DND-41 (cell line): ENCODE results near the gene OBP2B.
A peak's percentile ranks its signal among the peaks of the same experiment; 100 is the strongest.

ENCODE experiments used
- ATAC-seq: fragments of 200-7000 bp; cut with Tn5 transposase; 3 replicates; pipeline ENCODE4 v1.9.1; 2021; ENCODE audit warnings: low read depth; ENCODE audit not compliant: insufficient read depth
- DNase-seq: peaks from one replicate; pipeline ENCODE4 v3.0.0-alpha.2; 2020
- H2AFZ ChIP-seq: 2 replicates; pipeline ENCODE4 v1.6.0; 2012; ENCODE audit warnings: low read depth, low read length
- H3K27ac ChIP-seq: 2 replicates; pipeline ENCODE4 v1.5.1; 2012; ENCODE audit warnings: low read length, inconsistent platforms
- H3K27me3 ChIP-seq: fragments of 200-600 bp; sonication (generic); 2 replicates; pipeline ENCODE4 v1.6.0; 2012; ENCODE audit warnings: low read length, mild to moderate bottlenecking, inconsistent platforms; ENCODE audit not compliant: insufficient read depth, poor library complexity
- H3K36me3 ChIP-seq: 2 replicates; pipeline ENCODE4 v1.5.1; 2012; ENCODE audit warnings: low read length, inconsistent platforms; ENCODE audit not compliant: insufficient read depth
- H3K4me1 ChIP-seq: 2 replicates; pipeline ENCODE4 v1.5.1; 2012; ENCODE audit warnings: mild to moderate bottlenecking, low read length; ENCODE audit not compliant: insufficient read depth
- H3K4me2 ChIP-seq: 2 replicates; pipeline ENCODE4 v1.6.0; 2012; ENCODE audit warnings: mild to moderate bottlenecking, moderate library complexity, low read length, inconsistent platforms; ENCODE audit not compliant: insufficient read depth
- H3K4me3 ChIP-seq, 2 experiments: fragments of 200-600 bp in 1 of 2; shearing (Covaris generic) in 1 of 2; 2 replicates each; pipeline ENCODE4 v1.5.1; 2012 to 2016; ENCODE audit warnings: inconsistent platforms in 2 of 2, low read length in 2 of 2, mild to moderate bottlenecking in 2 of 2, low read depth in 1 of 2, moderate library complexity in 1 of 2
- H3K79me2 ChIP-seq: 2 replicates; pipeline ENCODE4 v1.6.0; 2012; ENCODE audit warnings: low read length, inconsistent platforms; ENCODE audit not compliant: insufficient read depth
- H3K9ac ChIP-seq: 2 replicates; pipeline ENCODE4 v1.6.0; 2012; ENCODE audit warnings: low read depth, mild to moderate bottlenecking, inconsistent platforms, low read length, moderate library complexity
- H3K9me3 ChIP-seq: 2 replicates; pipeline ENCODE4 v1.5.1; 2012; ENCODE audit warnings: low read length, moderate library complexity, mild to moderate bottlenecking, inconsistent platforms; ENCODE audit not compliant: insufficient read depth, severe bottlenecking
- H4K20me1 ChIP-seq: 2 replicates; pipeline ENCODE4 v1.6.0; 2012; ENCODE audit warnings: low read length; ENCODE audit not compliant: insufficient read depth
- EZH2 ChIP-seq: IDR thresholded peaks from 3 replicates; pipeline ENCODE4 v1.6.1; 2012; ENCODE audit warnings: borderline replicate concordance, low read depth, mild to moderate bottlenecking, moderate library complexity, low read length, inconsistent platforms; ENCODE audit not compliant: severe bottlenecking
- TF ChIP-seq, protein P1 (sequence below): IDR thresholded peaks from 2 replicates; pipeline ENCODE4 v1.5.1; 2012; ENCODE audit warnings: borderline replicate concordance, low read length, moderate library complexity, mild to moderate bottlenecking; ENCODE audit not compliant: poor library complexity, severe bottlenecking; ENCODE audit errors: extremely low read depth

Gene OBP2B

DNA sequence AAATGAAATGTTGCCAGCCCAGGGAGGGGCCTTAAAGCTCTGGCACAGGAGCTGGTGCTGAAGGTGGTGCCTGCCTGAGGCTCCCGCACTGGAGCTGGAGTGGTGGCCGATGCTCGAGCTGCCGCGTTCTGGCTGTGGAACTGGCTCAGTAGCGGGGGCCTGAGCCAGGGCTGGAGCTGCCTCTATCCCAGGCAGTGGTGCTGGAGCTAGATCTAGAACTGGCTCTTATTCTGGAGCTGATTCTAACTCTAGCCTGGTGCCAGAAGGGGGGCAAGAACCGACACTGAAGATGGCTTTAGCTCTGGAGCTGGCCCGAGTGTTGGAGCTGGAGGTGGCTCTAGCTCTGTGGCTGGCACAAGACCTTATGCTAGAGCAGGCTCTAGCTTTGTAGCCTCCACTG lies 19.2 kb downstream of the OBP2B start:
- Histone ChIP-seq H2AFZ (no peak overlapping the region), H3K9me3 (no peaks in the 10 kb centered on the region), H4K20me1 (no peaks in the 10 kb centered on the region), H3K27ac (no peak overlapping the region), H3K4me1 (peaks cover 4% of the 10 kb centered on the region; the same call in 1 of the 2 replicates), H3K36me3 (no peaks in the 10 kb centered on the region), H3K4me3 (no peak overlapping the region), H3K27me3 (peaks cover 3% of the 10 kb centered on the region), H3K9ac (no peak overlapping the region), H3K79me2 (no peaks in the 10 kb centered on the region), H3K4me2 (no peak overlapping the region)
- TF ChIP-seq EZH2: no peak
- TF ChIP-seq, protein P1, sequence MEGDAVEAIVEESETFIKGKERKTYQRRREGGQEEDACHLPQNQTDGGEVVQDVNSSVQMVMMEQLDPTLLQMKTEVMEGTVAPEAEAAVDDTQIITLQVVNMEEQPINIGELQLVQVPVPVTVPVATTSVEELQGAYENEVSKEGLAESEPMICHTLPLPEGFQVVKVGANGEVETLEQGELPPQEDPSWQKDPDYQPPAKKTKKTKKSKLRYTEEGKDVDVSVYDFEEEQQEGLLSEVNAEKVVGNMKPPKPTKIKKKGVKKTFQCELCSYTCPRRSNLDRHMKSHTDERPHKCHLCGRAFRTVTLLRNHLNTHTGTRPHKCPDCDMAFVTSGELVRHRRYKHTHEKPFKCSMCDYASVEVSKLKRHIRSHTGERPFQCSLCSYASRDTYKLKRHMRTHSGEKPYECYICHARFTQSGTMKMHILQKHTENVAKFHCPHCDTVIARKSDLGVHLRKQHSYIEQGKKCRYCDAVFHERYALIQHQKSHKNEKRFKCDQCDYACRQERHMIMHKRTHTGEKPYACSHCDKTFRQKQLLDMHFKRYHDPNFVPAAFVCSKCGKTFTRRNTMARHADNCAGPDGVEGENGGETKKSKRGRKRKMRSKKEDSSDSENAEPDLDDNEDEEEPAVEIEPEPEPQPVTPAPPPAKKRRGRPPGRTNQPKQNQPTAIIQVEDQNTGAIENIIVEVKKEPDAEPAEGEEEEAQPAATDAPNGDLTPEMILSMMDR: no peak
- ATAC-seq (no peak), DNase-seq (no peak)

DNA sequence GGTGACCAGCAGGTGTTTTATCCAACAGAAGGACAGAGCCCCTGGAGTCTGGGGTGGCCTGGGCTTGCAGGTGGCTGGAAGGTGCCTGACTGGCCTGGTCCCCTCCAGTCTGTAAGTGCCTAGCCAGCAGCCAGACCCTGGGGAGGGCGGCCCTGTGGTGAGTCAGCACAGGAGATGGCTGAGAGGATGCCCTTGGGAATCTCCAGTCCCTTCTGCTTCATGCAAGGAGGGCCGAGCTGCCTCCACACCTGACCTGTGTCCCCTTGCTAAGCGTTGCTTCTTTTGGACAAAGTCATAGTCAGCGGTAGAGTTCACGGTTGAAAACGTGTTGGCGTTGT lies 20.2 kb downstream of the OBP2B start:
- Histone ChIP-seq H3K9ac (no peak overlapping the region), H3K9me3 (no peaks in the 10 kb centered on the region), H3K4me2 (no peak overlapping the region), H3K27me3 (peaks cover 3% of the 10 kb centered on the region), H3K4me1 (peaks cover 6% of the 10 kb centered on the region; the same call in 1 of the 2 replicates), H4K20me1 (no peaks in the 10 kb centered on the region), H3K79me2 (no peaks in the 10 kb centered on the region), H2AFZ (no peak overlapping the region), H3K27ac (no peak overlapping the region), H3K36me3 (no peaks in the 10 kb centered on the region), H3K4me3 (no peak overlapping the region)
- DNase-seq (no peak), ATAC-seq (no peak)
- no peak for TF ChIP-seq EZH2
- TF ChIP-seq, protein P1: no peak

DNA sequence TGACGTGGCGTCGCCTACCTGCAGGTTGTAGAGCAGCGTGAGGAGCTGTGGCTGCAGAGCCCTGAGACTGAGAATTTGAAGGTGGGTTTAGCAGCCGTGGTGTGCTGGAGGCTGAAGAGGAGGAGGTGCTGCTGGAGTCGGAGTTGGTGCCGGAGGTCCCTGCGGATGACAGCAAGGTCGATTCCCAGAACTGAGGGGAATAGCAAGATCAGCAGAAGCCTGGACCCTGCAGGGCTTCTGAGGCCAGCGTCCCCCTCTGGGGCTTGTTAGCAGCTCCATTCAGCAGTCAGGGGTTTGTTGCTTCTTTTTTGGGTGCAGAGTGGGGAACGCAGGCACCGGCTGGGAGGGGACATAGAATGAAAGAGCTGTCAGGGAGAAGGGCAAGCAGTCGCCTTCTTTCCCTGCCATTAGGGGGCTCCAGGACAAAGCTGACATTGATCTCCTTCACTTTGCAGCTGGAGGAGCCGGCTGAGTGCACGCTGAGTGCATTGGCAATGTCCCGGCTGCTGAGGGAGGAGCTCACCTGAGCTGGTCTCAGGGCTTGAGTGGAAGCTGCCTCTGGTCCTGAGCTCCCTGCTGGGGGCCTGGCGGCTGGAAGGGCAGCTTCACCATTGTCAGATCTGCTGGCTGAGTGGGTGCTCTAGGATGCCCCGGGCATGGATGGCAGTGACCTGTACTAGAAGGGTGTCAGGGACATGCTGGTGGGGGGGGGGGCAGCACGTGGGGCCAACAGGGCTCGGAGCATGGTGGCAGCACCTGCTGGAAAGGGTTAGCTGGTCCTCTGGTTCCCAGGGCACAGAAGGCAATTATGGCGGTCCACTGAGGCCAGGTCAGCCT lies 20.8 kb downstream of the OBP2B start:
- H3K4me2 ChIP-seq: no peak overlapping the region
- no peak overlapping the region for H3K9ac ChIP-seq
- DNase-seq: peak; percentile 23
- no peak overlapping the region for H3K4me3 ChIP-seq
- H3K4me1 ChIP-seq: peaks cover 6% of the 10 kb centered on the region; the same call in 1 of the 2 replicates
- H3K36me3 ChIP-seq: no peaks in the 10 kb centered on the region
- H3K27ac ChIP-seq: no peak overlapping the region
- H4K20me1 ChIP-seq: no peaks in the 10 kb centered on the region
- H3K9me3 ChIP-seq: no peaks in the 10 kb centered on the region
- H3K27me3 ChIP-seq: peaks cover 3% of the 10 kb centered on the region
- no peaks in the 10 kb centered on the region for H3K79me2 ChIP-seq
- ATAC-seq: no peak; the same call in 2 of the 3 replicates
- no peak overlapping the region for H2AFZ ChIP-seq
- TF ChIP-seq, protein P1: peak; percentile 43
- TF ChIP-seq EZH2: no peak
